Astrocyte of the cerebellum (primary cell): ENCODE data around the gene ESYT3.
"Not testable (repeated sequence)": the region's sequence is repeated elsewhere in the genome, so short reads cannot be mapped to it uniquely, and the experiment has no call there.

Experiments
- DNase-seq: peaks from one replicate; pipeline ENCODE4 v3.0.0-alpha.2; 2011; ENCODE audit warnings: low read depth
- H3K4me3 ChIP-seq: 2 replicates; pipeline ENCODE4 v1.5.1; 2011; ENCODE audit warnings: mild to moderate bottlenecking, low read depth, low read length, moderate library complexity
- CTCF ChIP-seq: IDR thresholded peaks from 2 replicates; pipeline ENCODE4 v1.5.1; 2012; ENCODE audit warnings: low read length, low read depth, moderate library complexity, mild to moderate bottlenecking; ENCODE audit errors: missing control alignments
- in situ Hi-C: cut with HindIII; loops from 2 replicates; pipeline ENCODE4 v1.10.0; 2017; ENCODE audit warnings: low sequenced_read_pairs

ESYT3 gene

GRCh38 chr3:138498991-138499390 is 64.6 kb downstream of the ESYT3 start:
- no peak for DNase-seq
- TF ChIP-seq CTCF = no peak
- in situ Hi-C loops = no loop called here
- no peak overlapping the region for H3K4me3 ChIP-seq

- DNase-seq = no peak
- in situ Hi-C loops = no loop called here
- no peak overlapping the region for H3K4me3 ChIP-seq
- TF ChIP-seq CTCF = no peak
These were observed 73.1 kb downstream of the ESYT3 start for GRCh38 chr3:138507524-138507923.

- no peak for TF ChIP-seq CTCF
- H3K4me3 ChIP-seq = no peak overlapping the region
- no peak for DNase-seq
- in situ Hi-C loops = no loop called here
These were observed 75.2 kb downstream of the ESYT3 start for GRCh38 chr3:138509586-138509985.

- DNase-seq = no peak
- no peak for TF ChIP-seq CTCF
- H3K4me3 ChIP-seq = no peak overlapping the region
- in situ Hi-C loops = no loop called here
These were observed 77.5 kb downstream of the ESYT3 start for GRCh38 chr3:138511945-138512344.

GRCh38 chr3:138513090-138513843 is 78.9 kb downstream of the ESYT3 start:
- TF ChIP-seq CTCF = no peak
- H3K4me3 ChIP-seq = no peak overlapping the region
- in situ Hi-C loops = no loop called here
- no peak for DNase-seq

GRCh38 chr3:138521445-138521844 is 87.0 kb downstream of the ESYT3 start:
- H3K4me3 ChIP-seq, in situ Hi-C loops, DNase-seq: not testable (repeated sequence)
